Measurements from ENCODE around the gene MRPS12.

Gene MRPS12

GRCh38 chr19:38910488-38910887 is 20.3 kb upstream of the MRPS12 start:
- DNase-seq (ENCODE audit: low spot score), result no peak

DNA sequence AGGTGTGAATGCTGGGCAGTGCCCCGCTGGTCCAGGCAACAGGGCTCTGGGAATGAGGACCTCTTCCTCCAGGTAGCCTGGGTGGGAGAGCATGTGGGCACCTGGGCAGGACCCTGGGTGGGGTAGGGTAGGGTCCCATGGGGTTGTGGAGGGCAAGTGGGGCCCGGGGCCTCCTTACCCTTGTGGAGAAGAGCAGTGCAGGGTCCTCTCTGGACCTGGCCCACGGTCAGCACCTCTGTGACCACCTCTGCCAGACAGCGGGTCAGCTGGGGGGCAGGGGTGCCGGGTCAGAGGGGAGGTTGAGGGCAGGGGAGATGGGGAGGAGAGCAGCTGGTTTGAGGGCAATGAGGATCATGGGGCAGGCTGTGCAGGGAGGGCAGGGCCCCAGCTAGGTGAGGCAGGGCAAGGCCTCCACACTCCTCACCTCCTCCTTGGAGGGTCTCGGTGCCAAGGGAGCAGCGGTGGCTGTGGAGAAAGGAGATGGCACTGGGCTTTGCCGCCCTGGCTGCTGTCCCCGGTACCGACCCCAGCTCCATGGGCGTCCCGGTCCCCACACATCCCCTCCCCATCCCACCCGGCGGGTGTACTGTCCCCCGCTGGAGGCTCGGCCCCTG is 19.2 kb upstream of the MRPS12 start:
- Histone ChIP-seq H3K27ac (no peak overlapping the region), H3K4me3 (no peak overlapping the region)
- DNase-seq (ENCODE audit: low spot score), result no peak
- TF ChIP-seq CTCF (IDR thresholded peaks at IDR 0.05), result no peak

More at GRCh38 chr19:38910488-38910887, 20.3 kb upstream of the MRPS12 start:
- Histone ChIP-seq H3K4me3 (no peak overlapping the region), H3K27ac (no peak overlapping the region)
- TF ChIP-seq CTCF (IDR thresholded peaks at IDR 0.05), result no peak

- no peak for DNase-seq (ENCODE audit: low spot score)
- TF ChIP-seq CTCF (IDR thresholded peaks at IDR 0.05), result no peak
- H3K4me3 ChIP-seq, result no peak overlapping the region
Measured at GRCh38 chr19:38912600-38913514, 17.9 kb upstream of the MRPS12 start.

DNA sequence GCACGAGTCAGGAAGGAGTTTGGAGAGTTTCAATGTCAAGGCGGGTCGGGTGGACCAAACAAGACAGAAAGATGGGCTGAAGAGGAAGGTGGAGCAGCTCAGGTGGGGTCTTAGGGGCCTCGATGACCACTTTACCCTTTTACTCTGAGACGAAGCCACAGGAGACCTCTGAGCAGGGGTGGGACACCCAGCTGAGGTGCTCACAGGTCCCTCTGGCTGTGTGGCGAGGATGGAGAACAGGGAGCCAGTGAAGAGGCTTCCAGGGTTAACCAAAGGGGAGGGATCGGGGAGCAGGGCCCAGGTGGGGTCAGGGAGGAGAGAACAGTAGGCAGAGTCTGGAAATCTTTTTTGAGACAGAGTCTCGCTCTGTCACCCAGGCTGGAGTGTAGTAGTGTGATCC is 16.8 kb upstream of the MRPS12 start:
- H3K27ac ChIP-seq, result no peak overlapping the region
- DNase-seq (ENCODE audit: low spot score), result no peak
- no peak overlapping the region for H3K4me3 ChIP-seq
- TF ChIP-seq CTCF (IDR thresholded peaks at IDR 0.05), result no peak

More at GRCh38 chr19:38912600-38913514, 17.9 kb upstream of the MRPS12 start:
- H3K27ac ChIP-seq, result no peak overlapping the region

DNA sequence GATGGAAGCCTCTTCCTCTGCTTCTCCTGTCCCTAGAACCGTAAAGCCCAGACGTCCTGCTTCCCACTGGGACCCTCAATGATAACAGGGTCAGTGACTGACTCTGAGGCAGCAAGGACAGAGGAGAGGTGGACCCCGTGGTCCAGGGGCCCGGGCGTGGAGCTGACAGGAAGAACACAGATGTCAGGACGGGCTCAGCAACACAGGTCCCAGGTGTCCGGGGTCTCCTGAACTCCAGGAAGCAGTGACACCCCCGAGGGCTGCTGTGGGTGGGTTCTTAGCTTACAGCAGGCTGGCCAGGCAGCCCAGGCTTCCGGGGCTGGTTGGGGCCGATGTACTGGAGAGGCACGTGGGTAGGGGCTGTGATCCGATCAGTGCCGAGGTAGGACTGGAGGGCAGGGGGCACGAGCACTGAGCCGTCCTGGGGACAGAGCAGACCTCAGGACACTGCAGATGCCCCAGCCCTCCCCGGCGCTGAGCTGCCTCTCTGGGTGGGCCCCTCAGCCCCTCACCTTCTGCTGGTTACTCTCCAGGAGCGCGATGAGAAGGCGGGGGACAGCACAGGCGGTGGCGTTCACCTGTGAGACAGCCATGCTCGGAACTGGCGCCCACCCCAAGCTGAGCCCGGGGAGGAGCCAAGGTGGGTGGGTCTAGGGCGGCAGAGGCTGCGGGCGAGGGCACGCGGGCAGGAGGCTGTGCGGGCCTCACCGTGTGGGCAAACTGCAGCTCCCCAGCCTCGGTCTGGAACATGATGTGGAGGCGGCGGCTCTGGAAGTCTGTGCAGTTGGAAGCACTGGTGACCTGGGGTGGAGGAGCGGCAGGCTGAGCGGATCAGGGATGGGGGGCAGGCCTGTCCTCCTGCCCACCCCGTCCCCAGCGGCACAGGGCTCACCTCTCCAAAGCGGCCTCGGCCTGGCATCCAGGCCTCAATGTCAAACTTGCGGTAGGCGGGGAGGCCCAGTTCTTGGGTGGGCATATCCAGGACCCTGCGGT is 15.1 kb upstream of the MRPS12 start:
- TF ChIP-seq CTCF (IDR thresholded peaks at IDR 0.05), result no peak
- H3K27ac ChIP-seq, result no peak overlapping the region
- no peak overlapping the region for H3K4me3 ChIP-seq
- DNase-seq (ENCODE audit: low spot score), result no peak

GRCh38 chr19:38917516-38917915 is 13.2 kb upstream of the MRPS12 start:
- no peak for DNase-seq (ENCODE audit: low spot score)

More at GRCh38 chr19:38917516-38917915, 13.2 kb upstream of the MRPS12 start:
- H3K4me3 ChIP-seq, result no peak overlapping the region
- no peak for TF ChIP-seq CTCF (IDR thresholded peaks at IDR 0.05)
- H3K27ac ChIP-seq, result no peak overlapping the region

Data from coronary artery (tissue), 2 donors.